H1 (cell line): ENCODE results near the gene FKBP2. TPM values are rescaled to one million over a fixed set of nuclear protein-coding genes. Genes with fewer than 3 reads are reported as not detected.
A peak's percentile ranks its signal among the peaks of the same experiment; 100 is the strongest.

Source experiments
- CTCF ChIA-PET: fragments of 300-600 bp; sonication (Branson Sonifier 250); formaldehyde crosslinking; loops from one replicate; lab custom pipeline; 2021; ENCODE audit not compliant: partially characterized antibody; lab: Charles Lee
- POLR2A ChIA-PET: fragments of 300-600 bp; sonication (Branson Sonifier 250); formaldehyde crosslinking; loops from one replicate; lab custom pipeline; 2021; ENCODE audit warnings: inconsistent platforms; ENCODE audit not compliant: partially characterized antibody; lab: Charles Lee
- DNase-seq, 2 experiments: peaks; one replicate each; pipeline versions ENCODE4 v3.0.0 to v3.0.0-alpha.2; 2010 to 2022; ENCODE audit warnings: low spot score in 2 of 2, low read depth in 1 of 2, mixed read lengths in 1 of 2
- FAIRE-seq: peaks from 2 replicates; lab custom pipeline; 2011; peaks lifted over from hg19 to GRCh38; lab: Jason Lieb, UNC
- H2AFZ ChIP-seq: 2 replicates; pipeline ENCODE4 v1.8.1; 2012; ENCODE audit warnings: low read length, inconsistent platforms
- H2AK5ac ChIP-seq: 2 replicates; pipeline ENCODE4 v1.6.1; 2013; ENCODE audit warnings: low read depth, low read length
- H2BK120ac ChIP-seq: replicated peaks from 2 replicates; pipeline ENCODE3; 2013; ENCODE audit warnings: low read depth, low read length, inconsistent platforms
- H2BK12ac ChIP-seq: 2 replicates; pipeline ENCODE4 v1.6.1; 2013; ENCODE audit warnings: low read depth, low read length
- H2BK15ac ChIP-seq: 2 replicates; pipeline ENCODE4 v1.6.1; 2013; ENCODE audit warnings: low read length
- H2BK20ac ChIP-seq: 2 replicates; pipeline ENCODE4 v1.6.1; 2013; ENCODE audit warnings: low read length
- H2BK5ac ChIP-seq: 2 replicates; pipeline ENCODE4 v1.6.1; 2013; ENCODE audit warnings: low read depth, low read length
- H3K14ac ChIP-seq: 2 replicates; pipeline ENCODE4 v1.6.1; 2013; ENCODE audit warnings: inconsistent platforms; ENCODE audit not compliant: insufficient read length
- H3K18ac ChIP-seq: 2 replicates; pipeline ENCODE4 v1.6.1; 2013; ENCODE audit warnings: low read length; ENCODE audit errors: extremely low read depth
- H3K23ac ChIP-seq: 2 replicates; pipeline ENCODE4 v1.6.1; 2013; ENCODE audit warnings: inconsistent platforms; ENCODE audit not compliant: insufficient read length
- H3K23me2 ChIP-seq: 2 replicates; pipeline ENCODE4 v1.6.1; 2013; ENCODE audit warnings: low read depth, low read length
- H3K27ac ChIP-seq: 2 replicates; pipeline ENCODE4 v1.6.1; 2011; ENCODE audit warnings: low read depth, low read length, inconsistent platforms
- H3K27me3 ChIP-seq, 4 experiments: replicated peaks in 1 of 4; 1 replicate in 1 of 4; 2 replicates in 3 of 4; pipeline versions ENCODE4 v1.6.1 to v1.8.1; 2011 to 2013; ENCODE audit warnings: low read length in 3 of 4, mild to moderate bottlenecking in 3 of 4, inconsistent platforms in 2 of 4, mixed read lengths in 2 of 4, moderate library complexity in 1 of 4; ENCODE audit not compliant: control insufficient read depth in 3 of 4, insufficient read depth in 3 of 4; ENCODE audit errors: extremely low read depth in 1 of 4
- H3K36me3 ChIP-seq, 4 experiments: 2 replicates each; pipeline versions ENCODE4 v1.6.1 to v1.8.1; 2011 to 2013; ENCODE audit warnings: mild to moderate bottlenecking in 4 of 4, low read length in 3 of 4, moderate library complexity in 2 of 4, control low read depth in 1 of 4, inconsistent platforms in 1 of 4; ENCODE audit not compliant: insufficient read depth in 4 of 4, control insufficient read depth in 2 of 4
- H3K4ac ChIP-seq: replicated peaks from 2 replicates; pipeline ENCODE3; 2013; ENCODE audit warnings: low read length, low read depth, mixed read lengths, inconsistent platforms; ENCODE audit not compliant: insufficient read length
- H3K4me1 ChIP-seq, 4 experiments: replicated peaks in 1 of 4; 1 replicate in 1 of 4; 2 replicates in 3 of 4; pipeline versions ENCODE4 v1.6.1 to v1.8.1; 2011 to 2013; ENCODE audit warnings: low read length in 3 of 4, inconsistent platforms in 2 of 4, mixed read lengths in 1 of 4; ENCODE audit not compliant: insufficient read depth in 4 of 4, control insufficient read depth in 3 of 4
- H3K4me2 ChIP-seq, 2 experiments: 2 replicates each; pipeline versions ENCODE4 v1.6.1 to v1.8.1; 2011 to 2013; ENCODE audit warnings: low read depth in 2 of 2, low read length in 2 of 2, control low read depth in 1 of 2, inconsistent platforms in 1 of 2, mild to moderate bottlenecking in 1 of 2; ENCODE audit not compliant: insufficient read depth in 1 of 2
- H3K4me3 ChIP-seq, 4 experiments: fragments of 200-600, 300-600 bp in 1 of 4; sonication (generic), shearing (Covaris generic), sonication (Bioruptor Twin) in 1 of 4; 2 replicates each; pipeline versions ENCODE4 v1.5.1 to v1.8.1; 2011 to 2016; ENCODE audit warnings: low read length in 4 of 4, low read depth in 3 of 4, control low read depth in 2 of 4, inconsistent platforms in 2 of 4, mild to moderate bottlenecking in 2 of 4, mixed read lengths in 1 of 4, moderate library complexity in 1 of 4; ENCODE audit not compliant: insufficient read depth in 2 of 4; ENCODE audit errors: extremely low read depth in 1 of 4
- H3K56ac ChIP-seq: replicated peaks from 2 replicates; pipeline ENCODE3; 2013; ENCODE audit warnings: low read depth, mild to moderate bottlenecking, mixed read lengths, low read length, inconsistent platforms; ENCODE audit not compliant: insufficient read length
- H3K79me1 ChIP-seq: 2 replicates; pipeline ENCODE4 v1.6.1; 2013; ENCODE audit warnings: low read depth, low read length, control low read depth
- H3K79me2 ChIP-seq, 2 experiments: 2 replicates each; pipeline versions ENCODE4 v1.6.1 to v1.8.1; 2012 to 2013; ENCODE audit warnings: low read length in 2 of 2, mild to moderate bottlenecking in 2 of 2, inconsistent platforms in 1 of 2; ENCODE audit not compliant: insufficient read depth in 2 of 2, control insufficient read depth in 1 of 2
- H3K9ac ChIP-seq, 4 experiments: replicated peaks in 1 of 4; 1 replicate in 1 of 4; 2 replicates in 3 of 4; pipeline versions ENCODE4 v1.6.1 to v1.8.1; 2011 to 2013; ENCODE audit warnings: low read depth in 3 of 4, low read length in 3 of 4, control low read depth in 2 of 4, mild to moderate bottlenecking in 2 of 4, moderate library complexity in 2 of 4, inconsistent platforms in 1 of 4; ENCODE audit errors: extremely low read depth in 1 of 4
- H3K9me3 ChIP-seq, 2 experiments: 2 replicates each; pipeline versions ENCODE4 v1.6.1 to v1.8.1; 2012 to 2013; ENCODE audit warnings: mild to moderate bottlenecking in 2 of 2, moderate library complexity in 2 of 2, control low read depth in 1 of 2, inconsistent platforms in 1 of 2, low read depth in 1 of 2, low read length in 1 of 2, mixed read lengths in 1 of 2; ENCODE audit not compliant: insufficient read depth in 2 of 2
- H4K20me1 ChIP-seq, 2 experiments: replicated peaks in 1 of 2; 2 replicates each; pipeline versions ENCODE3 to v1.8.1; 2011 to 2013; ENCODE audit warnings: inconsistent platforms in 2 of 2, low read length in 2 of 2, mild to moderate bottlenecking in 1 of 2; ENCODE audit not compliant: insufficient read depth in 2 of 2, control insufficient read depth in 1 of 2
- H4K5ac ChIP-seq: 2 replicates; pipeline ENCODE4 v1.6.1; 2013; ENCODE audit warnings: low read length, low read depth, mixed read lengths, inconsistent platforms; ENCODE audit not compliant: insufficient read length
- H4K8ac ChIP-seq: 2 replicates; pipeline ENCODE4 v1.8.0; 2013; ENCODE audit warnings: mild to moderate bottlenecking, moderate library complexity, low read length, inconsistent platforms; ENCODE audit not compliant: insufficient read depth; ENCODE audit errors: extremely low read depth
- H4K91ac ChIP-seq: replicated peaks from 2 replicates; pipeline ENCODE3; 2013; ENCODE audit warnings: low read length, mixed read lengths, inconsistent platforms; ENCODE audit not compliant: insufficient read length
- CREB1 ChIP-seq: IDR thresholded peaks from 2 replicates; pipeline ENCODE4 v1.6.1; 2012; ENCODE audit warnings: inconsistent platforms
- WGBS, 2 experiments: shearing (Covaris generic) in 1 of 2; methylation state at CpG; one replicate each; pipeline versions ENCODE4 v1.1.6 to v1.1.7; 2013 to 2015; ENCODE audit warnings: low lambda C conversion rate in 2 of 2, mixed read lengths in 2 of 2, inconsistent platforms in 1 of 2, low coverage in 1 of 2, missing lambda C conversion rate in 1 of 2; ENCODE audit not compliant: insufficient replicate concordance in 2 of 2, insufficient coverage in 1 of 2, insufficient read length in 1 of 2; ENCODE audit errors: extremely low coverage in 1 of 2, missing lambda C conversion rate in 1 of 2; 5-methylcytosine and 5-hydroxymethylcytosine counted together
- polyA plus RNA-seq, 7 experiments: library from polyadenylated mRNA; depleted of rRNA in 3 of 7; stranded (reverse) in 5 of 7; unstranded in 2 of 7; fragments of >200 nt in 5 of 7; fragments of 200-250 nt in 2 of 7; gene quantifications; 1 replicate in 5 of 7; 2 replicates in 1 of 7; 4 replicates in 1 of 7; pipeline versions ENCODE4 v1.2.1 to v1.2.3, GENCODE V29; 2011 to 2013; ENCODE audit warnings: missing spikeins in 2 of 7, mixed read lengths in 2 of 7
- total RNA-seq: library from RNA; stranded (reverse); fragmentation: NEBNext Ultra II Directional; extraction: Animal tissue kit (Norgen Biotek cat#: 25700); gene quantifications from 2 replicates; pipeline ENCODE4 v1.2.1, GENCODE V29; 2021

Gene FKBP2
- total and polyA plus RNA-seq, 2 of the 8 experiments (the other 6 are each of a cell fraction or from before 2014, with no cell fraction given), result 41.7 to 52.5 TPM

DNA sequence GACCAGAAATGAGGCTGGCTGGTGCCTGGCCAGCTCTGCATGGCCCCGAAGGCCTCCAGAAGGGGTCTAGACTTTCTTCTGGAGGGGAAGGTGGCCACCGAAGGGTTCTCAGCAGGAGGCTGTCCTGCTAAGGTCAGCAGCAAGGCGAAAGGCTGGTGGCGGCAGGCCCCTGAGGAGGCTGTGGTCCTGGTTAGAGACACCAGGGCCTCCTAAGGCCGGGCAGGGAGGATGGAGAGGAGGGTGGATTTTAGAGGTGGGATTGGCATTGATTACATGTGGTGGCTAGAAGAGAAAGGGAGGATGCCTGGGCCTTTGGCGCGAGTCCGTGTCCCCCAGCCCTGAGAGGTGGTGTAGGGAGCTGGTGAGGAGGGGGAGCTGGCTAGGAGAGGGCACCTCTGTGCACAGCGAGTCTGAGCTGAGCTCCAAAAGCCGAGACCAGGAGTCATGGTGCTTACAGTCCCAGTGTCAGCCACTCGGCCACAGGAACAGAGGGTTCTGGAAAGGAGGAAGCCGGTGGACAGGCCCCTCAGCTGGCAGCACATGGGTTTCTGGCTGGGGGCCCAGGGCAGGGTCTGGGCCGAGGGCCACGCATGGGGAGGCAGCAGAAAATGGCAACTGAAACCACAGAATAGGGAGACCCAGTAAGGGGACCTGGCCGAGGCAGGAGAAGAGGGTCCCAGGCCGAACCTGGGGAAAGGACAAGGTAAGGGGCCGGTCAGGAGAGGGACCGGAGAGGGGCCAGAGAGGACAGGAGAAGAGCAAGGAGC lies 31.9 kb upstream of the FKBP2 start:
- Histone ChIP-seq H3K79me1 (no peaks in the 10 kb centered on the region), H3K4me2 (no peak overlapping the region), H3K4ac (no peak overlapping the region), H3K79me2 (no peaks in the 10 kb centered on the region), H3K4me3 (no peak overlapping the region), H2AK5ac (no peak overlapping the region), H3K27me3 (no peaks in the 10 kb centered on the region; a peak in 1 of 7 replicates), H3K56ac (no peak overlapping the region), H4K20me1 (peaks cover 3 to 9% of the 10 kb centered on the region in 2 experiments), H2BK12ac (no peak overlapping the region), H2BK15ac (no peak overlapping the region), H2BK120ac (no peak overlapping the region), H2BK5ac (no peak overlapping the region), H4K91ac (no peak overlapping the region), H3K23me2 (no peaks in the 10 kb centered on the region), H2AFZ (no peak overlapping the region), H3K27ac (no peak overlapping the region), H4K8ac (peak overlapping the region; percentile 71; the same call in 1 of the 2 replicates), H3K36me3 (peaks cover 13 to 25% (median 17%) of the 10 kb centered on the region in 4 experiments), H4K5ac (no peak overlapping the region), H3K9me3 (no peaks in the 10 kb centered on the region), H3K23ac (no peak overlapping the region), H2BK20ac (no peak overlapping the region), H3K14ac (no peak overlapping the region), H3K18ac (no peak overlapping the region), H3K4me1 (peaks cover 0 to 5% (median 0%) of the 10 kb centered on the region in 4 experiments; a peak in 3 of 7 replicates), H3K9ac (no peak overlapping the region)
- 86% methylated on average over 18 of the region's 18 CpGs; no CpG with 5 or more reads in 1 of the 2 experiments for WGBS, 2 experiments
- FAIRE-seq (no peak), DNase-seq (no peak)
- TF ChIP-seq CREB1, result no peak
- ChIA-PET CTCF (interaction anchor here (1.1 to 7.4 kb wide), 12 partner anchors 10 to 202 kb away, joined by 3 to 64 read pairs (median 4); partner anchors contain the start of genes DNAJC4, NUDT22, PLCB3 and TRPT1), POLR2A (interaction anchor here (0.6 to 18.4 kb wide), 6 partner anchors 12 to 42 kb away, joined by 3 to 253 read pairs (median 6); partner anchors contain the start of genes NUDT22, PLCB3, STIP1 and TRPT1)
